NCI-H2227 treated with DMSO at 0.1 percent for 48 hours (cell line): ENCODE data around the gene TUBB3.
A peak's percentile ranks its signal among the peaks of the same experiment; 100 is the strongest.
"Not testable (repeated sequence)": the region's sequence is repeated elsewhere in the genome, so short reads cannot be mapped to it uniquely, and the experiment has no call there.

Experiments
- DNase-seq: peaks from one replicate; lab custom pipeline; 2025; lab: John Stamatoyannopoulos, UW

The TUBB3 gene

GRCh38 chr16:89918453-89919347, 4.4 kb upstream of the TUBB3 start, which contains the start of gene MC1R:
TSS of gene MC1R (plus strand) at chr16:89918862. CDS start at chr16:89919259, 397 bp downstream.
- no peak for DNase-seq

GRCh38 chr16:89919535-89920406, 3.4 kb upstream of the TUBB3 start:
- no peak for DNase-seq

- no peak for DNase-seq
Observed at GRCh38 chr16:89920723-89921122, 2.4 kb upstream of the TUBB3 start.

GRCh38 chr16:89921131-89921701, 1.9 kb upstream of the TUBB3 start:
- no peak for DNase-seq

- peak; percentile 57 for DNase-seq
Observed at GRCh38 chr16:89921702-89922476, 1.3 kb upstream of the TUBB3 start.

- DNase-seq, result peak; percentile 47
Observed at GRCh38 chr16:89922477-89922883, 662 bp upstream of the TUBB3 start.

- DNase-seq, result peak; percentile 29
Observed at GRCh38 chr16:89923640-89924296, 626 bp downstream of the TUBB3 start.

- DNase-seq, result peak; percentile 19
Observed at GRCh38 chr16:89924297-89924924, 1.3 kb downstream of the TUBB3 start.

- DNase-seq, result no peak
Observed at GRCh38 chr16:89924925-89925307, 1.8 kb downstream of the TUBB3 start.

- DNase-seq, result no peak
Observed at GRCh38 chr16:89925596-89926079, 2.5 kb downstream of the TUBB3 start.

GRCh38 chr16:89931305-89931896, 8.3 kb downstream of the TUBB3 start:
- DNase-seq, result no peak

- no peak for DNase-seq
Observed at GRCh38 chr16:89931964-89932363, 8.8 kb downstream of the TUBB3 start.

GRCh38 chr16:89934019-89934418, 10.9 kb downstream of the TUBB3 start:
- not testable (repeated sequence) for DNase-seq

- no peak for DNase-seq
Observed at GRCh38 chr16:89934611-89935553, 11.7 kb downstream of the TUBB3 start.

- DNase-seq, result not testable (repeated sequence)
Observed at GRCh38 chr16:89935620-89936019, 12.5 kb downstream of the TUBB3 start.

GRCh38 chr16:89936034-89936433, 12.9 kb downstream of the TUBB3 start:
- no peak for DNase-seq

GRCh38 chr16:89936508-89936907, 13.4 kb downstream of the TUBB3 start:
- DNase-seq, result no peak

GRCh38 chr16:89936981-89937380, 13.8 kb downstream of the TUBB3 start:
- DNase-seq, result no peak
